H9 (cell line): Measurements from ENCODE around the gene TESPA1. TPM values are rescaled to one million over a fixed set of nuclear protein-coding genes. Genes with fewer than 3 reads are reported as not detected.

Experiments used
- DNase-seq: peaks from one replicate; pipeline ENCODE4 v3.0.0-alpha.2; 2017
- H2AFZ ChIP-seq: one replicate; pipeline ENCODE4 v1.6.1; 2013; ENCODE audit warnings: mild to moderate bottlenecking, low read length, control low read depth, moderate library complexity
- H2AK5ac ChIP-seq: 2 replicates; pipeline ENCODE4 v1.6.1; 2013; ENCODE audit warnings: low read length, control low read depth, mixed read lengths; ENCODE audit not compliant: insufficient read length
- H2BK120ac ChIP-seq: one replicate; pipeline ENCODE4 v1.6.1; 2013; ENCODE audit warnings: low read depth, mild to moderate bottlenecking, low read length, control low read depth, inconsistent platforms; ENCODE audit not compliant: poor library complexity, severe bottlenecking
- H2BK12ac ChIP-seq: 2 replicates; pipeline ENCODE4 v1.6.1; 2013; ENCODE audit warnings: low read length, control low read depth, mixed read lengths, low read depth; ENCODE audit not compliant: insufficient read length
- H2BK15ac ChIP-seq: 2 replicates; pipeline ENCODE4 v1.6.1; 2013; ENCODE audit warnings: low read depth, low read length, control low read depth
- H2BK20ac ChIP-seq: one replicate; pipeline ENCODE4 v1.6.1; 2013; ENCODE audit warnings: low read depth, mild to moderate bottlenecking, low read length, control low read depth, inconsistent platforms; ENCODE audit not compliant: poor library complexity, severe bottlenecking
- H2BK5ac ChIP-seq: 2 replicates; pipeline ENCODE4 v1.6.1; 2013; ENCODE audit warnings: low read length, control low read depth, mixed read lengths; ENCODE audit not compliant: insufficient read length
- H3K14ac ChIP-seq: 2 replicates; pipeline ENCODE4 v1.6.1; 2013; ENCODE audit warnings: low read length, control low read depth; ENCODE audit not compliant: insufficient read depth
- H3K18ac ChIP-seq: 2 replicates; pipeline ENCODE4 v1.6.1; 2013; ENCODE audit warnings: low read depth, mild to moderate bottlenecking, mixed read lengths, low read length, control low read depth; ENCODE audit not compliant: insufficient read length
- H3K23ac ChIP-seq: 2 replicates; pipeline ENCODE4 v1.6.1; 2013; ENCODE audit warnings: low read length, control low read depth, mixed read lengths, low read depth; ENCODE audit not compliant: insufficient read length
- H3K23me2 ChIP-seq: 2 replicates; pipeline ENCODE4 v1.6.1; 2013; ENCODE audit warnings: low read depth, mild to moderate bottlenecking, mixed read lengths, low read length, control low read depth; ENCODE audit not compliant: insufficient read length, poor library complexity, severe bottlenecking
- H3K27ac ChIP-seq: 2 replicates; pipeline ENCODE4 v1.5.1; 2013; ENCODE audit warnings: low read length, control low read depth, mixed read lengths, low read depth; ENCODE audit not compliant: insufficient read length
- H3K27me3 ChIP-seq: 2 replicates; pipeline ENCODE4 v1.6.1; 2013; ENCODE audit warnings: low read length, control low read depth, inconsistent platforms; ENCODE audit not compliant: insufficient read depth
- H3K4ac ChIP-seq: 2 replicates; pipeline ENCODE4 v1.6.1; 2013; ENCODE audit warnings: low read depth, mild to moderate bottlenecking, control low read depth, inconsistent platforms, low read length, moderate library complexity
- H3K4me1 ChIP-seq: 2 replicates; pipeline ENCODE4 v1.6.1; 2013; ENCODE audit warnings: low read length, control low read depth, inconsistent platforms; ENCODE audit not compliant: insufficient read depth
- H3K4me2 ChIP-seq: 2 replicates; pipeline ENCODE4 v1.6.1; 2013; ENCODE audit warnings: low read length, control low read depth, mixed read lengths; ENCODE audit not compliant: insufficient read length, insufficient read depth
- H3K56ac ChIP-seq: 2 replicates; pipeline ENCODE4 v1.6.1; 2013; ENCODE audit warnings: low read depth, mild to moderate bottlenecking, mixed read lengths, low read length, control low read depth; ENCODE audit not compliant: insufficient read length
- H3K79me1 ChIP-seq: 2 replicates; pipeline ENCODE4 v1.6.1; 2013; ENCODE audit warnings: low read depth, mild to moderate bottlenecking, moderate library complexity, low read length, control low read depth, inconsistent platforms; ENCODE audit not compliant: insufficient read depth, poor library complexity, severe bottlenecking
- H3K79me2 ChIP-seq: 2 replicates; pipeline ENCODE4 v1.6.1; 2013; ENCODE audit warnings: low read length, control low read depth, inconsistent platforms; ENCODE audit not compliant: insufficient read depth
- H3K9ac ChIP-seq: 2 replicates; pipeline ENCODE4 v1.6.1; 2013; ENCODE audit warnings: low read length, control low read depth, mixed read lengths; ENCODE audit not compliant: insufficient read length; ENCODE audit errors: extremely low read depth
- H3K9me3 ChIP-seq: one replicate; pipeline ENCODE4 v1.6.1; 2013; ENCODE audit warnings: low read depth, low read length, inconsistent platforms; ENCODE audit not compliant: control insufficient read depth
- H3T11ph ChIP-seq: one replicate; pipeline ENCODE4 v1.6.1; 2013; ENCODE audit warnings: mild to moderate bottlenecking, low read length, control low read depth, inconsistent platforms
- H4K20me1 ChIP-seq: one replicate; pipeline ENCODE4 v1.6.1; 2013; ENCODE audit not compliant: control insufficient read depth, insufficient read length, insufficient read depth
- H4K5ac ChIP-seq: 2 replicates; pipeline ENCODE4 v1.6.1; 2013; ENCODE audit warnings: low read depth, mild to moderate bottlenecking, mixed read lengths, low read length, control low read depth; ENCODE audit not compliant: insufficient read length
- H4K8ac ChIP-seq: replicated peaks from 2 replicates; pipeline ENCODE4 v1.6.1; 2013; ENCODE audit warnings: low read length, control low read depth, mixed read lengths, low read depth; ENCODE audit not compliant: insufficient read length
- H4K91ac ChIP-seq: 2 replicates; pipeline ENCODE4 v1.6.1; 2013; ENCODE audit warnings: low read depth, mild to moderate bottlenecking, moderate library complexity, mixed read lengths, low read length, control low read depth; ENCODE audit not compliant: insufficient read length
- H3K27ac Mint-ChIP-seq, 3 experiments: 2 replicates in 2 of 3; 3 replicates in 1 of 3; pipeline ENCODE4 v1.8.0; 2020 to 2021; ENCODE audit warnings: mixed read lengths in 3 of 3, mild to moderate bottlenecking in 1 of 3, moderate library complexity in 1 of 3
- H3K27me3 Mint-ChIP-seq: 2 replicates; pipeline ENCODE4 v1.8.0; 2021; ENCODE audit warnings: low read depth, mild to moderate bottlenecking, moderate library complexity, mixed read lengths
- H3K36me3 Mint-ChIP-seq, 3 experiments: 2 replicates in 2 of 3; 3 replicates in 1 of 3; pipeline ENCODE4 v1.8.0; 2020 to 2021; ENCODE audit warnings: low read depth in 3 of 3, mixed read lengths in 3 of 3; ENCODE audit not compliant: insufficient read depth in 1 of 3
- H3K4me1 Mint-ChIP-seq, 2 experiments: 2 replicates each; pipeline ENCODE4 v1.8.0; 2020; ENCODE audit warnings: mixed read lengths in 2 of 2
- H3K4me3 Mint-ChIP-seq, 2 experiments: 2 replicates in 1 of 2; 3 replicates in 1 of 2; pipeline ENCODE4 v1.8.0; 2020 to 2021; ENCODE audit warnings: mild to moderate bottlenecking in 2 of 2, mixed read lengths in 2 of 2, moderate library complexity in 1 of 2
- H3K9me3 Mint-ChIP-seq, 2 experiments: 2 replicates in 1 of 2; 3 replicates in 1 of 2; pipeline ENCODE4 v1.8.0; 2020; ENCODE audit warnings: mild to moderate bottlenecking in 2 of 2, mixed read lengths in 2 of 2, moderate library complexity in 1 of 2
- WGBS: extraction: QIAGEN DNeasy Blood & Tissue Kit; methylation state at CpG from one replicate; pipeline ENCODE4 v1.1.7; 2013; ENCODE audit warnings: missing lambda C conversion rate, low lambda C conversion rate, mixed read lengths; ENCODE audit not compliant: insufficient read length; ENCODE audit errors: extremely low coverage; 5-methylcytosine and 5-hydroxymethylcytosine counted together
- total RNA-seq: library from RNA; stranded (reverse); gene quantifications from 2 replicates; pipeline ENCODE4 v1.2.1, GENCODE V29; 2021
- TF ChIP-seq, protein P1 (sequence below): fragments of 200-600 bp; sonication (generic); conservative IDR thresholded peaks from 3 replicates; pipeline ENCODE4 v1.8.0; 2021; ENCODE audit warnings: antibody characterized with exemption, mild to moderate bottlenecking

TESPA1 gene
- total RNA-seq, 1 experiment from 2014 or later = not detected

DNA sequence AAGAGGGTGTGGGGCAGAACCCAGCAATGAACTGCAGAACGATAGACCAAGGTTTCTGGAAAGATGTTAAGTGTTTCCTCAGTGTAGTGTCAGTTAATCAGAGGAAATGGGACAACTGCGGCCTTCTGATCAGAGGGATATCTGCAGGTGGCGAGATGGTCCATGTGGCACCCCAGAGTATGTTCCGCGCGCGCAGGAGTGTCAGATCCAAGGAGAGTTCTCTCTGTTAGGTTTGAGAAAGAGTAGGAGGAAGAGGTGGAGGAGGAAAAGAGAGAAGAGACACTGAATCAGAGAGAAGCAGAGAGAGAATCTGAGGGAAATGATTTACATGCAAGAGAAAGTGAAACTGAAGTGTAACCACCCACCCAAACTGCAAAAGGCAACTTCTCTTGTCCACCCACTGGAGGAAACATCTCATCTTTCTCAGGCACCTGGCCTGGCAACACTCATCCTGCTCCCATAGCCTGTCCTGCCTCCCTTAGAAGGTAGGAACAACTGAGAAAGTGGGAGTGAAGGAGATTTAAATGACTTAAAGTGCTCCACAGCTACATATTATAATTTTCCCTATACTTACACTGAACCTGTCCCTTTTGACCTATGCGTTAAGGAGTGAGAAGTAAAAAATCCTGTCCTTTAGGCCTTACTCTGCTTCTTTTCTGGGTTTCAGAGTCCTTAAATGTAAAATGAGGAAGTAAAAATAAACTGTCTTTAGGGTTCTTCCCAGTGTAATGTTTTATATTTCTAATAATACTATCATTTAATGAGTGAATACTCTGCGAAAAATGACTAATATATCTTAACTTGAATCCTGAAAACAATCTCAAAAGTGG is 6.8 kb upstream of the TESPA1 start:
- no peaks in the 10 kb centered on the region for H3K27me3 ChIP-seq
- no peaks in the 10 kb centered on the region for H3K79me1 ChIP-seq
- no peaks in the 10 kb centered on the region for H3K79me2 ChIP-seq
- H4K91ac ChIP-seq = no peak overlapping the region
- no peak overlapping the region for H2BK5ac ChIP-seq
- H3K4me2 ChIP-seq = no peak overlapping the region
- DNase-seq = no peak
- H4K8ac ChIP-seq = no peak overlapping the region
- no peak overlapping the region for H2AFZ ChIP-seq
- H3K4me3 Mint-ChIP-seq = no peak overlapping the region
- H3K4me1 ChIP-seq = no peaks in the 10 kb centered on the region
- H3K56ac ChIP-seq = no peak overlapping the region
- H3K9ac ChIP-seq = no peak overlapping the region
- no peaks in the 10 kb centered on the region for H4K20me1 ChIP-seq
- no peak overlapping the region for H3K14ac ChIP-seq
- H3K27ac ChIP-seq = no peak overlapping the region
- H2BK20ac ChIP-seq = no peak overlapping the region
- H2AK5ac ChIP-seq = no peak overlapping the region
- peak overlapping the region in 1 of 3 experiments; percentile 8; a peak in 1 of 7 replicates for H3K27ac Mint-ChIP-seq
- no CpG with 5 or more reads among the region's 9 CpGs for WGBS
- H4K5ac ChIP-seq = no peak overlapping the region
- H2BK12ac ChIP-seq = no peak overlapping the region
- H3K36me3 Mint-ChIP-seq = no peaks in the 10 kb centered on the region; a peak in 1 of 7 replicates
- no peaks in the 10 kb centered on the region; a peak in 1 of 5 replicates for H3K9me3 Mint-ChIP-seq
- TF ChIP-seq, protein P1, sequence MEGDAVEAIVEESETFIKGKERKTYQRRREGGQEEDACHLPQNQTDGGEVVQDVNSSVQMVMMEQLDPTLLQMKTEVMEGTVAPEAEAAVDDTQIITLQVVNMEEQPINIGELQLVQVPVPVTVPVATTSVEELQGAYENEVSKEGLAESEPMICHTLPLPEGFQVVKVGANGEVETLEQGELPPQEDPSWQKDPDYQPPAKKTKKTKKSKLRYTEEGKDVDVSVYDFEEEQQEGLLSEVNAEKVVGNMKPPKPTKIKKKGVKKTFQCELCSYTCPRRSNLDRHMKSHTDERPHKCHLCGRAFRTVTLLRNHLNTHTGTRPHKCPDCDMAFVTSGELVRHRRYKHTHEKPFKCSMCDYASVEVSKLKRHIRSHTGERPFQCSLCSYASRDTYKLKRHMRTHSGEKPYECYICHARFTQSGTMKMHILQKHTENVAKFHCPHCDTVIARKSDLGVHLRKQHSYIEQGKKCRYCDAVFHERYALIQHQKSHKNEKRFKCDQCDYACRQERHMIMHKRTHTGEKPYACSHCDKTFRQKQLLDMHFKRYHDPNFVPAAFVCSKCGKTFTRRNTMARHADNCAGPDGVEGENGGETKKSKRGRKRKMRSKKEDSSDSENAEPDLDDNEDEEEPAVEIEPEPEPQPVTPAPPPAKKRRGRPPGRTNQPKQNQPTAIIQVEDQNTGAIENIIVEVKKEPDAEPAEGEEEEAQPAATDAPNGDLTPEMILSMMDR = no peak
- no peak overlapping the region for H3K23ac ChIP-seq
- H3K27me3 Mint-ChIP-seq = no peaks in the 10 kb centered on the region; the same call in 1 of the 2 replicates
- no peak overlapping the region for H2BK120ac ChIP-seq
- H3T11ph ChIP-seq = no peak overlapping the region
- no peaks in the 10 kb centered on the region for H3K9me3 ChIP-seq
- H3K4ac ChIP-seq = no peak overlapping the region
- no peaks in the 10 kb centered on the region for H3K23me2 ChIP-seq
- peaks cover 3 to 4% of the 10 kb centered on the region in 2 experiments for H3K4me1 Mint-ChIP-seq
- no peak overlapping the region for H3K18ac ChIP-seq
- no peak overlapping the region for H2BK15ac ChIP-seq
